ENCODE measurements around the gene ZFYVE28.

DNA sequence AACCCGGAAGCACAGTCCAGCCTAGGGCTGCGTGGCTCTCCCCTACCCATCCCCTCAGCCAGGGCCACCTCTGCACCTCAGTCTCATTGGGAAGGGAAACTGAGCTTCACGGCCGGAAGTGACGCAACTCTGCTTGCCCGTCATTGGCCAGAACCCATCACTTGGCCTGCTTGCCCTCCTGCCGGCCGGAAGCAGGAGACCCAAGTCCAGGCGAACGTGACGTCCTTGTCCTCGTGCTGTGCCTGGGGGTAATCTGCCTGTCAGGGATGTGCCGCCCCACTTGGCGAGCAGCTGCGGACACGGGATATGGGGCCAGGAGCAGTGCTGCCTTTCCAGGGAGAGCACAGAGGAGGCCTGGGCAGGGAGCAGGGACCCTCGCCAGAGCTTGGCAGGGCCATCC lies 31.2 kb downstream of the ZFYVE28 start:
- TF ChIP-seq, protein P1, sequence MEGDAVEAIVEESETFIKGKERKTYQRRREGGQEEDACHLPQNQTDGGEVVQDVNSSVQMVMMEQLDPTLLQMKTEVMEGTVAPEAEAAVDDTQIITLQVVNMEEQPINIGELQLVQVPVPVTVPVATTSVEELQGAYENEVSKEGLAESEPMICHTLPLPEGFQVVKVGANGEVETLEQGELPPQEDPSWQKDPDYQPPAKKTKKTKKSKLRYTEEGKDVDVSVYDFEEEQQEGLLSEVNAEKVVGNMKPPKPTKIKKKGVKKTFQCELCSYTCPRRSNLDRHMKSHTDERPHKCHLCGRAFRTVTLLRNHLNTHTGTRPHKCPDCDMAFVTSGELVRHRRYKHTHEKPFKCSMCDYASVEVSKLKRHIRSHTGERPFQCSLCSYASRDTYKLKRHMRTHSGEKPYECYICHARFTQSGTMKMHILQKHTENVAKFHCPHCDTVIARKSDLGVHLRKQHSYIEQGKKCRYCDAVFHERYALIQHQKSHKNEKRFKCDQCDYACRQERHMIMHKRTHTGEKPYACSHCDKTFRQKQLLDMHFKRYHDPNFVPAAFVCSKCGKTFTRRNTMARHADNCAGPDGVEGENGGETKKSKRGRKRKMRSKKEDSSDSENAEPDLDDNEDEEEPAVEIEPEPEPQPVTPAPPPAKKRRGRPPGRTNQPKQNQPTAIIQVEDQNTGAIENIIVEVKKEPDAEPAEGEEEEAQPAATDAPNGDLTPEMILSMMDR (IDR thresholded peaks at IDR 0.05), result no peak
- TF ChIP-seq POLR2A (IDR thresholded peaks at IDR 0.05) (no peak), POLR2AphosphoS5 (IDR thresholded peaks at IDR 0.05) (no peak)
